ENCODE data around the gene CHSY3.
"Not testable (repeated sequence)": the region's sequence is repeated elsewhere in the genome, so short reads cannot be mapped to it uniquely, and the experiment has no call there.

CHSY3 gene

GRCh38 chr5:130164966-130165365 is 260.7 kb downstream of the CHSY3 start:
- no peak for DNase-seq (ENCODE audit: low read depth)

GRCh38 chr5:130166839-130167490 is 262.7 kb downstream of the CHSY3 start:
- no peak for DNase-seq (ENCODE audit: low read depth)

- no peak for DNase-seq (ENCODE audit: low read depth)
Observed at GRCh38 chr5:130168211-130168610, 263.9 kb downstream of the CHSY3 start.

GRCh38 chr5:130171699-130172098 is 267.4 kb downstream of the CHSY3 start:
- DNase-seq (ENCODE audit: low read depth) = no peak

GRCh38 chr5:130183115-130183514 is 278.9 kb downstream of the CHSY3 start:
- DNase-seq (ENCODE audit: low read depth) = no peak

GRCh38 chr5:130189961-130190360 is 285.7 kb downstream of the CHSY3 start:
- no peak for DNase-seq (ENCODE audit: low read depth)

GRCh38 chr5:130198927-130199326 is 294.7 kb downstream of the CHSY3 start:
- no peak for DNase-seq (ENCODE audit: low read depth)

- no peak for DNase-seq (ENCODE audit: low read depth)
Observed at GRCh38 chr5:130206686-130207085, 302.4 kb downstream of the CHSY3 start.

GRCh38 chr5:130213607-130214006 is 309.3 kb downstream of the CHSY3 start:
- no peak for DNase-seq (ENCODE audit: low read depth)

GRCh38 chr5:130216286-130216685 is 312.0 kb downstream of the CHSY3 start:
- no peak for DNase-seq (ENCODE audit: low read depth)

GRCh38 chr5:130222573-130222972 is 318.3 kb downstream of the CHSY3 start:
- DNase-seq (ENCODE audit: low read depth) = no peak

- not testable (repeated sequence) for DNase-seq (ENCODE audit: low read depth)
Observed at GRCh38 chr5:130226556-130226955, 322.3 kb downstream of the CHSY3 start.

GRCh38 chr5:130227699-130228098 is 323.4 kb downstream of the CHSY3 start:
- DNase-seq (ENCODE audit: low read depth) = no peak

- no peak for DNase-seq (ENCODE audit: low read depth)
Observed at GRCh38 chr5:130231786-130232185, 327.5 kb downstream of the CHSY3 start.

- DNase-seq (ENCODE audit: low read depth) = no peak
Observed at GRCh38 chr5:130234816-130235215, 330.6 kb downstream of the CHSY3 start.
